Tibial artery (tissue), 4 donors: ENCODE results near the gene SORCS3.

Experiments
- DNase-seq, 2 donors: peaks; one replicate each; pipeline ENCODE4 v3.0.0-alpha.2; 2019
- H3K27ac ChIP-seq, 2 donors: fragments of 200-600 bp; sonication (generic) in 1 of 2; 1 replicate in 1 of 2; 2 replicates in 1 of 2; pipeline ENCODE4 v1.5.1; 2018 to 2019; ENCODE audit warnings: mild to moderate bottlenecking in 1 of 2
- H3K27me3 ChIP-seq, 2 donors: fragments of 200-600 bp; sonication (generic) in 1 of 2; one replicate each; pipeline versions ENCODE4 v1.5.1 to v1.6.0; 2016 to 2019
- H3K36me3 ChIP-seq, 3 donors: fragments of 200-600 bp; sonication (generic) in 2 of 3; one replicate each; pipeline ENCODE4 v1.5.1; 2016 to 2019; ENCODE audit warnings: mild to moderate bottlenecking in 2 of 3
- H3K4me1 ChIP-seq, 4 donors: fragments of 200-600 bp; sonication (generic) in 2 of 4; 1 replicate in 3 of 4; 2 replicates in 1 of 4; pipeline ENCODE4 v1.5.1; 2016 to 2019
- H3K4me3 ChIP-seq, 2 donors: fragments of 200-600 bp; sonication (generic) in 1 of 2; 1 replicate in 1 of 2; 2 replicates in 1 of 2; pipeline ENCODE4 v1.5.1; 2018 to 2019; ENCODE audit warnings: mild to moderate bottlenecking in 2 of 2
- H3K9me3 ChIP-seq, 3 donors: fragments of 200-600 bp; sonication (generic) in 1 of 3; one replicate each; pipeline ENCODE4 v1.5.1; 2016 to 2019
- intact Hi-C: fragments of 100-400 bp; cut with DNase I; formaldehyde crosslinking; loops from one replicate; pipeline ENCODE4 v1.15.0; 2023; ENCODE audit warnings: low total_unique reads
- TF ChIP-seq, protein P1 (sequence below), 2 experiments: fragments of 200-600 bp in 1 of 2; fragments of 450-650 bp in 1 of 2; IDR thresholded peaks; one replicate each; pipeline ENCODE4 v1.5.1; 2017 to 2019; ENCODE audit warnings: antibody characterized with exemption in 2 of 2, mild to moderate bottlenecking in 1 of 2, moderate library complexity in 1 of 2

Gene SORCS3

DNA sequence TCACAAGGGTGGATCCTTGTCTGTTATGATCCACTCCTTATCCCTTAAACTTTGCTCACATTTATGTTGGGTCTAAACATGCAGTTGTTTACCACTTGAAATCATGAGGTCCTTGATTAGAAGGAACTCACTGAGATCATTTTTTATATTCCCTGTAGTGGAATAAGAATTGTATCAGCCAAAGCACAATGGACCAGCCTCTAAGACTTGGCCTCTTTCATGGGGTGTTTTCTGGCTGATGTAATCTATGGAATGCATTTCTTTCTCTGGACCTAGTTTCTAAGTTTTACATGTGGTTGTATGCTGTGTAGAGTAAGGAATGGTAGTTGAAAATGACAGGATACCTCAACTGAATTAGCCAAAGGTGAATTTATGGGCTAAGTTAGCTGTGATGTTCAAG is 376.6 kb downstream of the SORCS3 start:
- no peaks in the 10 kb centered on the region for H3K27me3 ChIP-seq
- intact Hi-C loops: no loop called here
- DNase-seq: no peak
- TF ChIP-seq, protein P1, sequence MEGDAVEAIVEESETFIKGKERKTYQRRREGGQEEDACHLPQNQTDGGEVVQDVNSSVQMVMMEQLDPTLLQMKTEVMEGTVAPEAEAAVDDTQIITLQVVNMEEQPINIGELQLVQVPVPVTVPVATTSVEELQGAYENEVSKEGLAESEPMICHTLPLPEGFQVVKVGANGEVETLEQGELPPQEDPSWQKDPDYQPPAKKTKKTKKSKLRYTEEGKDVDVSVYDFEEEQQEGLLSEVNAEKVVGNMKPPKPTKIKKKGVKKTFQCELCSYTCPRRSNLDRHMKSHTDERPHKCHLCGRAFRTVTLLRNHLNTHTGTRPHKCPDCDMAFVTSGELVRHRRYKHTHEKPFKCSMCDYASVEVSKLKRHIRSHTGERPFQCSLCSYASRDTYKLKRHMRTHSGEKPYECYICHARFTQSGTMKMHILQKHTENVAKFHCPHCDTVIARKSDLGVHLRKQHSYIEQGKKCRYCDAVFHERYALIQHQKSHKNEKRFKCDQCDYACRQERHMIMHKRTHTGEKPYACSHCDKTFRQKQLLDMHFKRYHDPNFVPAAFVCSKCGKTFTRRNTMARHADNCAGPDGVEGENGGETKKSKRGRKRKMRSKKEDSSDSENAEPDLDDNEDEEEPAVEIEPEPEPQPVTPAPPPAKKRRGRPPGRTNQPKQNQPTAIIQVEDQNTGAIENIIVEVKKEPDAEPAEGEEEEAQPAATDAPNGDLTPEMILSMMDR (IDR thresholded peaks at IDR 0.05): no peak
- no peak overlapping the region for H3K27ac ChIP-seq
- no peak overlapping the region for H3K4me3 ChIP-seq
- no peaks in the 10 kb centered on the region for H3K36me3 ChIP-seq
- no peaks in the 10 kb centered on the region for H3K9me3 ChIP-seq
- no peaks in the 10 kb centered on the region for H3K4me1 ChIP-seq

DNA sequence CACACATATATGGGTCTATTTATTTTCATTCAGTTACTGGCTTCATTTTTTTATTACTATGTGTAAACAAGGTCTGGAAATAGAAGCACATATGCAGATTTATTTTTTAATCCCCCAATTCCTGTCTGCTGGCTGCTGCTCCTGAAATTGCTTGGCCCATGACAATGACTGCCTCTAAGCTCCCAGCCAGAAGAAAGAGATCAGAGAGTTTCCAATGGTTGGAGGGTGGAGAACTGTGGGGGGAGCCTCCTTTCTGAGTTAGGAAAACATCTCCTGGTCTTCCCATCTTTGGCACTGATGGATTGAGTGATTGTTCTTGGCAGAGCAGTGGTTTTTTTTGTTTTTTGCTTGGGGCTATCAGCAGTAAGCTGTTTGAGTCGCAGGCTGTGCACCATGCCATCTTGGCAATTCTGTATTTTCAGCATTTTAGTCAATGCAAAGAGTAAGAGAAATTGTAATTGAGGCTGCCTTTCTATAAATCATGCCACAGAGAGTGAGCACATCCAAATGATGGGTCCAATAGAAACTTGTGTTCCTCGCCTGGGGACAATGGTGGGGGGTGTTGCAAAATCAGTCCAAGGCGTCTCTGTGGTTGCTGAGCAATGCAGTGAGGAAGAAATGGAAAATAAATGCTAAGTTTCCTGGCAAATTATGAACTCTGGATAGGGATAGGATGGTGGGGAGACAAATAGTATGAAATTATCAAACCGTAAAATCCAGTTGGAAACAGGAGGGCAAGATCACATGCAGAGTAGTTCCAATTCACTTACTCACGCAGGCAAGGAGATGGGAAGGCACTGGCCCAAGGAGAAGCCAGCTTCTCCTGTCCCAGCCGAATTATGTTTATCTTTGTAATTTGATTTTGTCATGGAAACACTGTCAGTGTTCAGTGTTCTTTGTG is 382.4 kb downstream of the SORCS3 start:
- peak; percentile 67 to 73 for DNase-seq
- TF ChIP-seq, protein P1 (IDR thresholded peaks at IDR 0.05): no peak
- Histone ChIP-seq H3K4me1 (no peaks in the 10 kb centered on the region), H3K27me3 (no peaks in the 10 kb centered on the region), H3K4me3 (no peak overlapping the region), H3K9me3 (no peaks in the 10 kb centered on the region), H3K27ac (no peak overlapping the region), H3K36me3 (no peaks in the 10 kb centered on the region)
- intact Hi-C loops: no loop called here

- no peak for DNase-seq
- Histone ChIP-seq H3K9me3 (no peaks in the 10 kb centered on the region), H3K27ac (no peak overlapping the region), H3K4me3 (no peak overlapping the region), H3K4me1 (no peaks in the 10 kb centered on the region), H3K36me3 (no peaks in the 10 kb centered on the region), H3K27me3 (no peaks in the 10 kb centered on the region)
- intact Hi-C loops: no loop called here
- TF ChIP-seq, protein P1 (IDR thresholded peaks at IDR 0.05): no peak
These were observed 383.1 kb downstream of the SORCS3 start for GRCh38 chr10:105024184-105024583.

GRCh38 chr10:105025092-105025491 is 384.0 kb downstream of the SORCS3 start:
- no peak for DNase-seq
- intact Hi-C loops: no loop called here
- TF ChIP-seq, protein P1 (IDR thresholded peaks at IDR 0.05): no peak
- H3K27ac ChIP-seq: no peak overlapping the region
- no peaks in the 10 kb centered on the region for H3K9me3 ChIP-seq
- no peaks in the 10 kb centered on the region for H3K36me3 ChIP-seq
- H3K4me3 ChIP-seq: no peak overlapping the region
- no peaks in the 10 kb centered on the region for H3K27me3 ChIP-seq
- no peaks in the 10 kb centered on the region for H3K4me1 ChIP-seq

DNA sequence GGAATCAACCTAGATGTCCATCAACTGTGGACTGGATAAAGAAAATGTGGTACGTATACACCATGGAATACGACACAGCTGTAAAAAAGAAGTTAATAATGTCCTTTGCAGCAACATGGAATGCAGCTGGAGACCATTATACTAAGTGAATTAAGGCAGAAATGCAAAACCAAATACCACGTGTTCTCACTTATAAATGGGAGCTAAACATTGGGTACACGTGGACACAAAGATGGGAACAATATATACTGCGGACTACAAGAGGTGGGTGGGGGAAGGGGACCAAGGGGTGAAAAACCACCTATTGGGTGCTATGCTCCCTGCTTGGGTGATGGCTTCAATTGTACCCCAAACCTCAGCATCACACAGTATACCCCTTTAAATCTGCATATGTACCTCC is 385.5 kb downstream of the SORCS3 start:
- no peak overlapping the region for H3K27ac ChIP-seq
- no peaks in the 10 kb centered on the region for H3K27me3 ChIP-seq
- H3K9me3 ChIP-seq: no peaks in the 10 kb centered on the region
- TF ChIP-seq, protein P1 (IDR thresholded peaks at IDR 0.05): no peak
- no peak for DNase-seq
- no peaks in the 10 kb centered on the region for H3K4me1 ChIP-seq
- H3K36me3 ChIP-seq: no peaks in the 10 kb centered on the region
- no peak overlapping the region for H3K4me3 ChIP-seq
- intact Hi-C loops: no loop called here
